NCI-H1105 treated with DMSO at 0.1 percent for 48 hours (cell line): ENCODE results near the gene EIF1.
A peak's percentile ranks its signal among the peaks of the same experiment; 100 is the strongest.

ENCODE experiments used
- DNase-seq: peaks from one replicate; lab custom pipeline; 2025; lab: John Stamatoyannopoulos, UW

Gene EIF1

GRCh38 chr17:41702712-41703111, 14.0 kb downstream of the EIF1 start:
- DNase-seq: no peak

- DNase-seq: no peak
Measured at GRCh38 chr17:41705271-41705991, 16.7 kb downstream of the EIF1 start.

- no peak for DNase-seq
Measured at GRCh38 chr17:41707803-41708669, 19.4 kb downstream of the EIF1 start.

- peak; percentile 49 for DNase-seq
Measured at GRCh38 chr17:41710472-41711090, 21.9 kb downstream of the EIF1 start.

GRCh38 chr17:41711669-41712400, 23.1 kb downstream of the EIF1 start, which contains the start of gene GAST:
Gene GAST, plus strand, starts transcription at chr17:41712331. Its CDS starts 3,106 bp downstream, at chr17:41715437.
- no peak for DNase-seq

- DNase-seq: peak; percentile 30
Measured at GRCh38 chr17:41717408-41718286, 29.0 kb downstream of the EIF1 start.

- DNase-seq: no peak
Measured at GRCh38 chr17:41718287-41718645, 29.6 kb downstream of the EIF1 start.

GRCh38 chr17:41722231-41722630, 33.5 kb downstream of the EIF1 start:
- no peak for DNase-seq

GRCh38 chr17:41723801-41724475, 35.3 kb downstream of the EIF1 start:
- no peak for DNase-seq

GRCh38 chr17:41724476-41725050, 35.9 kb downstream of the EIF1 start:
- no peak for DNase-seq

- no peak for DNase-seq
Measured at GRCh38 chr17:41725134-41725533, 36.4 kb downstream of the EIF1 start.

GRCh38 chr17:41728056-41728455, 39.4 kb downstream of the EIF1 start:
- DNase-seq: no peak

GRCh38 chr17:41730479-41730878, 41.8 kb downstream of the EIF1 start:
- DNase-seq: no peak

- no peak for DNase-seq
Measured at GRCh38 chr17:41731836-41732235, 43.2 kb downstream of the EIF1 start.

GRCh38 chr17:41733348-41734138, 44.9 kb downstream of the EIF1 start:
- no peak for DNase-seq

- DNase-seq: peak; percentile 34
Measured at GRCh38 chr17:41734139-41734948, 45.7 kb downstream of the EIF1 start, which contains the start of gene HAP1. Gene HAP1, minus strand, starts transcription at chr17:41734643. Its CDS starts 9 bp downstream, at chr17:41734634.

- DNase-seq: peak; percentile 34
Measured at GRCh38 chr17:41734949-41735313, 46.2 kb downstream of the EIF1 start.

- no peak for DNase-seq
Measured at GRCh38 chr17:41735744-41736143, 47.1 kb downstream of the EIF1 start.
